ENCODE data around the gene INF2. TPM values are rescaled to one million over a fixed set of nuclear protein-coding genes. Genes with fewer than 3 reads are reported as not detected.

INF2 gene
- total and polyA plus RNA-seq, 4 donors = 13.1 to 51.6 (median 25.5) TPM

DNA sequence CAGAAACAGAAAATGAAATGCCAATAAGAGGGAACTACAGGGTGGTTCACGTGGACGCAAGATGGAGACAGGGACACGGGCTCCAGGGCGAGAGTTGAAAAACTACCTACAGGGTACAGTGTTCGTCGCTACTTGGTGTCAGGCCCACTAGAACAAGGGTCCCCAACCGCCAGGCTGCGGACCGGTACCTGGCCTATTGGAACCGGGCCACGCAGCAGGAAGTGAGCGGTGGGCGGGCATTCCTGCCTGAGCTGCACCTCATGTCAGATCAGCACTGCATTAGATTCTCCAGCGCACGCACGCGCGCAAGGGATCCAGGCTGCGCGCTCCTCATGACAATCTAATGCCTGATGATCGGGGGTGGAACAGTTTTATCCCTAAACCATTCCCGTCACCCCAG lies 14.8 kb downstream of the INF2 start:
- WGBS = 98% methylated on average over 22 of the region's 22 CpGs
- peaks cover 0 to 6% (median 3%) of the 10 kb centered on the region in 4 donors for H3K4me1 ChIP-seq (ENCODE audit: control insufficient read depth in 4 of 4, insufficient read depth in 4 of 4, low read length in 3 of 4)
- no peaks in the 10 kb centered on the region for H3K9me3 ChIP-seq (ENCODE audit: control insufficient read depth in 4 of 4, low read length in 3 of 4)
- peaks cover 3 to 28% (median 18%) of the 10 kb centered on the region in 4 donors for H3K36me3 ChIP-seq (ENCODE audit: control insufficient read depth in 4 of 4, insufficient read depth in 3 of 4, low read depth in 1 of 4, low read length in 3 of 4)
- H3K4me3 ChIP-seq (ENCODE audit: low read depth in 1 of 3, low read length in 3 of 3) = no peak overlapping the region
- H3K9ac ChIP-seq (ENCODE audit: low read depth in 1 of 2, low read length in 2 of 2) = no peak overlapping the region
- TF ChIP-seq MAX (IDR thresholded peaks at IDR 0.05) (no peak), HNF4A (conservative IDR thresholded peaks at IDR 0.05) (no peak), FOXA2 (IDR thresholded peaks at IDR 0.05) (no peak), FOXA1 (IDR thresholded peaks at IDR 0.05) (no peak), TAF1 (conservative IDR thresholded peaks at IDR 0.05) (no peak), RAD21 (IDR thresholded peaks at IDR 0.05) (no peak), HNF4G (IDR thresholded peaks at IDR 0.05) (no peak)
- TF ChIP-seq, protein P1, sequence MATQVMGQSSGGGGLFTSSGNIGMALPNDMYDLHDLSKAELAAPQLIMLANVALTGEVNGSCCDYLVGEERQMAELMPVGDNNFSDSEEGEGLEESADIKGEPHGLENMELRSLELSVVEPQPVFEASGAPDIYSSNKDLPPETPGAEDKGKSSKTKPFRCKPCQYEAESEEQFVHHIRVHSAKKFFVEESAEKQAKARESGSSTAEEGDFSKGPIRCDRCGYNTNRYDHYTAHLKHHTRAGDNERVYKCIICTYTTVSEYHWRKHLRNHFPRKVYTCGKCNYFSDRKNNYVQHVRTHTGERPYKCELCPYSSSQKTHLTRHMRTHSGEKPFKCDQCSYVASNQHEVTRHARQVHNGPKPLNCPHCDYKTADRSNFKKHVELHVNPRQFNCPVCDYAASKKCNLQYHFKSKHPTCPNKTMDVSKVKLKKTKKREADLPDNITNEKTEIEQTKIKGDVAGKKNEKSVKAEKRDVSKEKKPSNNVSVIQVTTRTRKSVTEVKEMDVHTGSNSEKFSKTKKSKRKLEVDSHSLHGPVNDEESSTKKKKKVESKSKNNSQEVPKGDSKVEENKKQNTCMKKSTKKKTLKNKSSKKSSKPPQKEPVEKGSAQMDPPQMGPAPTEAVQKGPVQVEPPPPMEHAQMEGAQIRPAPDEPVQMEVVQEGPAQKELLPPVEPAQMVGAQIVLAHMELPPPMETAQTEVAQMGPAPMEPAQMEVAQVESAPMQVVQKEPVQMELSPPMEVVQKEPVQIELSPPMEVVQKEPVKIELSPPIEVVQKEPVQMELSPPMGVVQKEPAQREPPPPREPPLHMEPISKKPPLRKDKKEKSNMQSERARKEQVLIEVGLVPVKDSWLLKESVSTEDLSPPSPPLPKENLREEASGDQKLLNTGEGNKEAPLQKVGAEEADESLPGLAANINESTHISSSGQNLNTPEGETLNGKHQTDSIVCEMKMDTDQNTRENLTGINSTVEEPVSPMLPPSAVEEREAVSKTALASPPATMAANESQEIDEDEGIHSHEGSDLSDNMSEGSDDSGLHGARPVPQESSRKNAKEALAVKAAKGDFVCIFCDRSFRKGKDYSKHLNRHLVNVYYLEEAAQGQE (IDR thresholded peaks at IDR 0.05) = no peak
- TF ChIP-seq, protein P2, sequence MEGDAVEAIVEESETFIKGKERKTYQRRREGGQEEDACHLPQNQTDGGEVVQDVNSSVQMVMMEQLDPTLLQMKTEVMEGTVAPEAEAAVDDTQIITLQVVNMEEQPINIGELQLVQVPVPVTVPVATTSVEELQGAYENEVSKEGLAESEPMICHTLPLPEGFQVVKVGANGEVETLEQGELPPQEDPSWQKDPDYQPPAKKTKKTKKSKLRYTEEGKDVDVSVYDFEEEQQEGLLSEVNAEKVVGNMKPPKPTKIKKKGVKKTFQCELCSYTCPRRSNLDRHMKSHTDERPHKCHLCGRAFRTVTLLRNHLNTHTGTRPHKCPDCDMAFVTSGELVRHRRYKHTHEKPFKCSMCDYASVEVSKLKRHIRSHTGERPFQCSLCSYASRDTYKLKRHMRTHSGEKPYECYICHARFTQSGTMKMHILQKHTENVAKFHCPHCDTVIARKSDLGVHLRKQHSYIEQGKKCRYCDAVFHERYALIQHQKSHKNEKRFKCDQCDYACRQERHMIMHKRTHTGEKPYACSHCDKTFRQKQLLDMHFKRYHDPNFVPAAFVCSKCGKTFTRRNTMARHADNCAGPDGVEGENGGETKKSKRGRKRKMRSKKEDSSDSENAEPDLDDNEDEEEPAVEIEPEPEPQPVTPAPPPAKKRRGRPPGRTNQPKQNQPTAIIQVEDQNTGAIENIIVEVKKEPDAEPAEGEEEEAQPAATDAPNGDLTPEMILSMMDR (IDR thresholded peaks at IDR 0.05; ENCODE audit: low read depth, low read length, missing input control) = no peak
- no peaks in the 10 kb centered on the region for H3K27me3 ChIP-seq (ENCODE audit: control insufficient read depth in 4 of 4, insufficient read depth in 4 of 4, low read length in 3 of 4)
- no peak for DNase-seq (ENCODE audit: low spot score)
- H3K27ac ChIP-seq (ENCODE audit: low read depth in 1 of 2, low read length in 2 of 2) = no peak overlapping the region

DNA sequence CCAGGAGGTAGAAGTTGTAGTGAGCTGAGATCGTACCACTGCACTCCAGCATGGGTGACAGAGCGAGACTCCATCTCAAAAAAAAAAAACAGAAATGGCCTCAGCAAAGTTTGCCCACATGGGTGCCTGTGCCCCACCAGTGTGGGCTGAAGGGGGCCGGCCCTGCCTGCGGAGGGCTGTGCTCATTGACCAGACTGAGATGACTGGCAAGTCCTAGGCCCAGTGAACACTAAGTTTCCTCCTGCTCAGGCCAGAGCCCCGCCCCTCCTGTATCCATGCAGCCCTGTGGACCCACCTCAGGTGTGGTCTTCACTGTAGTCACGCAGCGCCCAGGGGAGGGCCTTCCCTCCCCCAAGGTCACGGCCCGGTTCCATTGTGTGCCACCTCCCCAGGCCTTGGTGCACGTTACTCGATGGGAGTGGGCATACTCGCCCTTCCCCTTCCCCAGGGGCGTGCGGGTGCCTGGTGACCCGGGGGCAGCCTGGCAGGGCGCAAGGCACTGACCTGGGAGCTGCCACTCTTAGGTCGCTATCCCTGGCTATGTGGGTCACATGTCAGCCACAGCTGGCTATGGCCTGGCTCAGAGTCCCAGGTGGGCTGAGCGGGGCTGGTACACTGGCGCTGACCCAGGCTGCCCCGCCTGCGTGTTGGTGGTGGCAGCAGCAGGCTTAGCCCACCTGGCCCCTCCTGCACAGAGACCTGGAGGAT lies 16.1 kb downstream of the INF2 start:
- no peak for DNase-seq (ENCODE audit: low spot score)
- WGBS = 92% methylated on average over 21 of the region's 21 CpGs

More for the DNA sequence above, 16.1 kb downstream of the INF2 start:
- no peak overlapping the region for H3K4me3 ChIP-seq (ENCODE audit: low read depth in 1 of 3, low read length in 3 of 3)
- H3K9me3 ChIP-seq (ENCODE audit: control insufficient read depth in 4 of 4, low read length in 3 of 4) = no peaks in the 10 kb centered on the region
- TF ChIP-seq HNF4A (conservative IDR thresholded peaks at IDR 0.05) (no peak), RXRA (IDR thresholded peaks at IDR 0.05) (no peak), JUND (IDR thresholded peaks at IDR 0.05) (no peak), RAD21 (IDR thresholded peaks at IDR 0.05) (no peak)
- TF ChIP-seq, protein P1 (IDR thresholded peaks at IDR 0.05) = no peak
- TF ChIP-seq, protein P3, sequence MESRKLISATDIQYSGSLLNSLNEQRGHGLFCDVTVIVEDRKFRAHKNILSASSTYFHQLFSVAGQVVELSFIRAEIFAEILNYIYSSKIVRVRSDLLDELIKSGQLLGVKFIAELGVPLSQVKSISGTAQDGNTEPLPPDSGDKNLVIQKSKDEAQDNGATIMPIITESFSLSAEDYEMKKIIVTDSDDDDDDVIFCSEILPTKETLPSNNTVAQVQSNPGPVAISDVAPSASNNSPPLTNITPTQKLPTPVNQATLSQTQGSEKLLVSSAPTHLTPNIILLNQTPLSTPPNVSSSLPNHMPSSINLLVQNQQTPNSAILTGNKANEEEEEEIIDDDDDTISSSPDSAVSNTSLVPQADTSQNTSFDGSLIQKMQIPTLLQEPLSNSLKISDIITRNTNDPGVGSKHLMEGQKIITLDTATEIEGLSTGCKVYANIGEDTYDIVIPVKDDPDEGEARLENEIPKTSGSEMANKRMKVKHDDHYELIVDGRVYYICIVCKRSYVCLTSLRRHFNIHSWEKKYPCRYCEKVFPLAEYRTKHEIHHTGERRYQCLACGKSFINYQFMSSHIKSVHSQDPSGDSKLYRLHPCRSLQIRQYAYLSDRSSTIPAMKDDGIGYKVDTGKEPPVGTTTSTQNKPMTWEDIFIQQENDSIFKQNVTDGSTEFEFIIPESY (IDR thresholded peaks at IDR 0.05) = no peak
- H3K36me3 ChIP-seq (ENCODE audit: control insufficient read depth in 4 of 4, insufficient read depth in 3 of 4, low read depth in 1 of 4, low read length in 3 of 4) = peaks cover 3 to 37% (median 21%) of the 10 kb centered on the region in 4 donors
- H3K27ac ChIP-seq (ENCODE audit: low read depth in 1 of 2, low read length in 2 of 2) = no peak overlapping the region
- no peaks in the 10 kb centered on the region for H3K4me1 ChIP-seq (ENCODE audit: control insufficient read depth in 4 of 4, insufficient read depth in 4 of 4, low read length in 3 of 4)
- no peaks in the 10 kb centered on the region for H3K27me3 ChIP-seq (ENCODE audit: control insufficient read depth in 4 of 4, insufficient read depth in 4 of 4, low read length in 3 of 4)
- no peak overlapping the region for H3K9ac ChIP-seq (ENCODE audit: low read depth in 1 of 2, low read length in 2 of 2)
